Activated T-helper 17 cell treated with anti-CD3 and anti-CD28 coated beads, Interleukin-2, amount 50 U/mL, for 72 hours (primary cell): ENCODE data around the gene SNAPC5. TPM values are rescaled to one million over a fixed set of nuclear protein-coding genes. Genes with fewer than 3 reads are reported as not detected.

Experiments used
- ATAC-seq: fragments of 150-1000 bp; cut with Tn5 transposase; replicated peaks from 2 replicates; pipeline ENCODE4 v1.10.0; 2021; ENCODE audit warnings: mild to moderate bottlenecking, moderate library complexity
- H3K27ac Mint-ChIP-seq: one replicate; pipeline ENCODE4 v1.8.0; 2022; ENCODE audit warnings: mixed read lengths
- H3K27me3 Mint-ChIP-seq: one replicate; pipeline ENCODE4 v1.8.0; 2022; ENCODE audit warnings: mixed read lengths
- H3K36me3 Mint-ChIP-seq: one replicate; pipeline ENCODE4 v1.8.0; 2022; ENCODE audit warnings: low read depth, mild to moderate bottlenecking, mixed read lengths
- H3K4me1 Mint-ChIP-seq: one replicate; pipeline ENCODE4 v1.8.0; 2022; ENCODE audit warnings: mixed read lengths
- H3K4me3 Mint-ChIP-seq: one replicate; pipeline ENCODE4 v1.8.0; 2022; ENCODE audit warnings: mild to moderate bottlenecking, mixed read lengths
- H3K9me3 Mint-ChIP-seq: one replicate; pipeline ENCODE4 v1.8.0; 2022; ENCODE audit warnings: mixed read lengths
- total RNA-seq, 2 donors: library from RNA; stranded (reverse); gene quantifications; one replicate each; pipeline ENCODE4 v1.2.3, GENCODE V29; 2022

The SNAPC5 gene
- total RNA-seq, 2 donors from 2014 or later: 13.2 to 22.7 TPM

DNA sequence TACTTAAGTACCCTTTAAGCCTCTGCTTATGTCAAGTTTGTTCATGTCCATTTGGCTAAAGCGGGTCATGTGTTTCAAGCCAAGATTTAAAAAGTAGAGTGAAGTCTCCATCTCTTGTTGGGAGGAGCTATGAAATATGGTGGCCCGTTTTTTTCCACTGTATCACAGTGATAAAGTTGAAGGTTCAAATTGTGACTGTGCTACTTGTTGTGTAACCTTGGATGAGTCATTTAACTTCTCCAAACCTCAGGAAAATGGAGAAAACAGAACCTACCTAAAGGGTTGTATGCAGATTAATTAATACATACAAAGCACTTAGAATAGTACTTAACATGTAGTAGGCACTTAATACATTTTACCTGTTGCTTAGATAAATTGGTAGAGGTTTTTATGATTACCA is 43.4 kb downstream of the SNAPC5 start:
- H3K36me3 Mint-ChIP-seq: peaks cover 59% of the 10 kb centered on the region
- no peaks in the 10 kb centered on the region for H3K27me3 Mint-ChIP-seq
- no peak overlapping the region for H3K4me3 Mint-ChIP-seq
- no peaks in the 10 kb centered on the region for H3K4me1 Mint-ChIP-seq
- no peak overlapping the region for H3K27ac Mint-ChIP-seq
- H3K9me3 Mint-ChIP-seq: no peaks in the 10 kb centered on the region
- ATAC-seq: no peak

DNA sequence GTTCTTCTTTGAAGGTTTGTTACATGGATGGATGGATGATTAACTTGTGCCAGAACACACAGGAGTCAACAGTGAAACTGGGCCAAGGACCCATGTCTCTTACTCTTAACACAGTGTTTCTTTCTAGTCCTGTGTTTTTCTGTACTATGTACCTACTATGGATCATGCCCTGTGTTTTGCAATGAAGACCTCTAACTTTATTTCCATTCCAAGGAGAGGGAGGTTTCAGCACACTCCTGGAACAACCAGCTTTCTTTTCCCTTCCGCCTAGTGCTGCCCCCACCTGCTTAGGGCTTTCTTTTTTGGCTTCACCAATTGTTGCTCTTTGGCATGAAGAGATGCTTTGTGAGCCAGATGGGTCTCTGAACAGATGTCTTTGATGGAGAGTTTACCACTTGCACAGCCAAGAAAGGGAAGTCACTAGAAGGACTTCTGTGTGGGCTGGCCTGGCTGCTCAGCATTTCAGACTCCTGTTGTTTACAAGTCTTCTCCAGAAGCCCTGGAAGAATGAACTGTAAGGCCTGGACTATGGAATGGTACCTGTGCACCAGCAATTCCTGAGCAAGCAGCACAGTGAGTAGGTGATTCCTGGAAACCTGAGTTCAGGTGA is 44.5 kb downstream of the SNAPC5 start:
- H3K36me3 Mint-ChIP-seq: peaks cover 59% of the 10 kb centered on the region
- no peak overlapping the region for H3K4me3 Mint-ChIP-seq
- no peaks in the 10 kb centered on the region for H3K9me3 Mint-ChIP-seq
- ATAC-seq: no peak
- H3K27me3 Mint-ChIP-seq: no peaks in the 10 kb centered on the region
- H3K27ac Mint-ChIP-seq: no peak overlapping the region
- H3K4me1 Mint-ChIP-seq: no peaks in the 10 kb centered on the region

DNA sequence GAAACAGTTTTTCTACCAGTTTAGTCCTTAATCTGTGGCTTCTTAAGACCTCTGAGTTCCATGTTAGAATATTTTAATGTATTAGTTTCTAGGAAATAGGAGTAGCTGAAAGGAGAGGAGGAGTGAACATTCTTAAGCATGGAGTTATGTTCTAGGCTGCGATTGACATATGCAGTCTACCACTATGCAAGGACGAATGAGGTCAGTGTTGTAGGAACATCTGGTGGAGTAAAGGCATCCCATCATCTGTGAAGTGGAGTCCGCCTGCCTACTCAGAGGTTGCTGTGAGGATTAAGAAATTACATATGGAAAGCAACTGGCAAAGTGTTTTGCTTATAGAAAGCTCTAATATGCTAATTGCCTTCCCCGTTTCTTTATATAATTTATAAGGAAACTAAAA is 45.1 kb downstream of the SNAPC5 start:
- ATAC-seq: no peak
- H3K27ac Mint-ChIP-seq: no peak overlapping the region
- H3K9me3 Mint-ChIP-seq: no peaks in the 10 kb centered on the region
- no peak overlapping the region for H3K4me3 Mint-ChIP-seq
- no peaks in the 10 kb centered on the region for H3K4me1 Mint-ChIP-seq
- H3K36me3 Mint-ChIP-seq: peaks cover 63% of the 10 kb centered on the region
- H3K27me3 Mint-ChIP-seq: no peaks in the 10 kb centered on the region

Other genes with a start within 250 kb of the SNAPC5 start
- gene MEGF11, start 244.0 kb downstream of the SNAPC5 start, total RNA-seq: not detected
- 10 to 100 TPM; 14.6 to 34.4 TPM for gene DIS3L, start 204.2 kb downstream of the SNAPC5 start, total RNA-seq
- 10 to 100 TPM; 27.1 to 37.9 TPM for gene TIPIN, start 141.1 kb downstream of the SNAPC5 start, total RNA-seq
- 100 to 1,000 TPM; 107 to 143 TPM for gene MAP2K1, start 110.8 kb downstream of the SNAPC5 start, total RNA-seq
- 1,000 to 10,000 TPM; 3,367 to 4,238 TPM for gene RPL4, start 7.1 kb upstream of the SNAPC5 start, total RNA-seq
- 10 to 100 TPM; 19.2 to 34.0 TPM for gene ZWILCH, start 7.6 kb upstream of the SNAPC5 start, total RNA-seq
- gene LCTL, start 68.2 kb upstream of the SNAPC5 start, total RNA-seq: not detected
- gene SMAD6, start 204.5 kb upstream of the SNAPC5 start, total RNA-seq: under 1 TPM in 1 of 2 donors, not detected in 1; 0.19 TPM